Progenitor cell of endocrine pancreas (in vitro differentiated cells): ENCODE data around the gene NAGLU. TPM values are rescaled to one million over a fixed set of nuclear protein-coding genes. Genes with fewer than 3 reads are reported as not detected.

Source experiments
- DNase-seq: peaks from one replicate; pipeline ENCODE4 v3.0.0; 2021; ENCODE audit warnings: low spot score; ENCODE audit not compliant: unreplicated experiment
- H3K27ac Mint-ChIP-seq: 2 replicates; pipeline ENCODE4 v1.8.0; 2021; ENCODE audit warnings: mild to moderate bottlenecking, moderate library complexity, mixed read lengths
- H3K27me3 Mint-ChIP-seq: 2 replicates; pipeline ENCODE4 v1.8.0; 2021; ENCODE audit warnings: mixed read lengths
- H3K36me3 Mint-ChIP-seq: 2 replicates; pipeline ENCODE4 v1.8.0; 2022; ENCODE audit warnings: mixed read lengths; ENCODE audit not compliant: insufficient read depth
- H3K4me1 Mint-ChIP-seq: 2 replicates; pipeline ENCODE4 v1.8.0; 2021; ENCODE audit warnings: low read depth, mixed read lengths
- H3K4me3 Mint-ChIP-seq: 2 replicates; pipeline ENCODE4 v1.8.0; 2021; ENCODE audit warnings: low read depth, mild to moderate bottlenecking, moderate library complexity, mixed read lengths
- H3K9me3 Mint-ChIP-seq: 2 replicates; pipeline ENCODE4 v1.8.0; 2021; ENCODE audit warnings: low read depth, mixed read lengths
- CTCF ChIP-seq: fragments of 200-600 bp; sonication (generic); IDR thresholded peaks from one replicate; pipeline ENCODE4 v1.5.0; 2021; ENCODE audit warnings: antibody characterized with exemption, mild to moderate bottlenecking; ENCODE audit not compliant: unreplicated experiment
- total RNA-seq: library from RNA; stranded (reverse); gene quantifications from 2 replicates; pipeline ENCODE4 v1.2.1, GENCODE V29; 2021

NAGLU gene
- total RNA-seq, 1 donor from 2014 or later = 19.0 TPM

GRCh38 chr17:42525221-42525620 is 10.8 kb upstream of the NAGLU start:
- Mint-ChIP-seq H3K36me3 (peaks cover 20% of the 10 kb centered on the region), H3K4me3 (no peak overlapping the region), H3K27me3 (no peaks in the 10 kb centered on the region), H3K9me3 (no peaks in the 10 kb centered on the region), H3K27ac (peak overlapping the region; percentile 10), H3K4me1 (peaks cover 15% of the 10 kb centered on the region)
- no peak for TF ChIP-seq CTCF
- DNase-seq = no peak

GRCh38 chr17:42526031-42526444 is 10.0 kb upstream of the NAGLU start:
- Mint-ChIP-seq H3K36me3 (peaks cover 20% of the 10 kb centered on the region), H3K27me3 (no peaks in the 10 kb centered on the region), H3K27ac (no peak overlapping the region), H3K9me3 (no peaks in the 10 kb centered on the region), H3K4me3 (no peak overlapping the region), H3K4me1 (peaks cover 19% of the 10 kb centered on the region)
- no peak for DNase-seq
- no peak for TF ChIP-seq CTCF

- Mint-ChIP-seq H3K9me3 (no peaks in the 10 kb centered on the region), H3K36me3 (peaks cover 9% of the 10 kb centered on the region), H3K4me1 (peaks cover 20% of the 10 kb centered on the region), H3K4me3 (no peak overlapping the region), H3K27ac (peak overlapping the region; percentile 41), H3K27me3 (no peaks in the 10 kb centered on the region)
- DNase-seq = no peak
- TF ChIP-seq CTCF = no peak
Observed at GRCh38 chr17:42527932-42528331, 8.1 kb upstream of the NAGLU start.

GRCh38 chr17:42529061-42529460 is 7.0 kb upstream of the NAGLU start:
- peaks cover 6% of the 10 kb centered on the region for H3K27me3 Mint-ChIP-seq
- no peak for TF ChIP-seq CTCF
- H3K9me3 Mint-ChIP-seq = no peaks in the 10 kb centered on the region
- peaks cover 3% of the 10 kb centered on the region for H3K36me3 Mint-ChIP-seq
- no peak overlapping the region for H3K27ac Mint-ChIP-seq
- peaks cover 20% of the 10 kb centered on the region for H3K4me1 Mint-ChIP-seq
- DNase-seq = no peak
- no peak overlapping the region for H3K4me3 Mint-ChIP-seq

GRCh38 chr17:42530952-42531454 is 5.0 kb upstream of the NAGLU start:
- Mint-ChIP-seq H3K4me1 (peaks cover 26% of the 10 kb centered on the region), H3K4me3 (no peak overlapping the region)

More at GRCh38 chr17:42530952-42531454, 5.0 kb upstream of the NAGLU start:
- no peaks in the 10 kb centered on the region for H3K9me3 Mint-ChIP-seq
- no peak for DNase-seq
- H3K36me3 Mint-ChIP-seq = no peaks in the 10 kb centered on the region
- peak overlapping the region; percentile 75 for H3K27ac Mint-ChIP-seq
- no peak for TF ChIP-seq CTCF
- H3K27me3 Mint-ChIP-seq = peaks cover 6% of the 10 kb centered on the region
